Measurements from ENCODE around the gene SRL. TPM values are rescaled to one million over a fixed set of nuclear protein-coding genes. Genes with fewer than 3 reads are reported as not detected.

Gene SRL
- total and polyA plus RNA-seq, 2 donors from 2014 or later: 2.6 to 3.3 TPM

DNA sequence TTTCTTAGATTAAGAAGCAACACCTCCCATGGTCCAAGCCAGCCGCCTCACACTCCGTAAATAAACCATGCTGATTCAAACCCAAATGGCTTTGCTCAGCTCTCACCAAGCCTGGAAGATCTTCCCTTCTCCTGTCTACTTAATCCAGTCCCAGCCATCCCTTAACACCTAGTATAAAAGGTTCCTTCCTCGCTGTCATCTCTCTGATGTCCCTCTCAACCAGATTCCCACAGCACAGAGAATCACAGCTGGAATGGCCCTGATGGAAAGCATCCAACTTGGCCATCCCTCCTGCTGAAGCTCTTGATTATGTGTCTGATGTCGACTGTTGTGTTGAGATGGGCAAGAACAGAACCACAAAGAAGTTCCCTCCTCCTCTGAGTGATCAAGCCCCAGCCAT, 75.1 kb downstream of the SRL start:
- Histone ChIP-seq H3K4me1 (ENCODE audit: control insufficient read depth in 2 of 3, insufficient read depth in 2 of 3, low read depth in 1 of 3, low read length in 3 of 3) (no peaks in the 10 kb centered on the region), H3K4me3 (ENCODE audit: low read length in 3 of 3) (no peak overlapping the region), H3K27me3 (ENCODE audit: control insufficient read depth, insufficient read depth, low read length) (no peaks in the 10 kb centered on the region), H3K36me3 (ENCODE audit: control insufficient read depth in 2 of 3, insufficient read depth in 3 of 3, low read length in 3 of 3) (no peaks in the 10 kb centered on the region), H3K9ac (ENCODE audit: low read length in 3 of 3) (no peak overlapping the region), H3K27ac (ENCODE audit: low read depth in 2 of 2, low read length in 2 of 2) (no peak overlapping the region), H3K9me3 (ENCODE audit: control insufficient read depth in 2 of 3, insufficient read depth in 1 of 3, low read length in 3 of 3) (no peaks in the 10 kb centered on the region)
- intact Hi-C loops (cut with DNase I): no loop called here
- no peak for FAIRE-seq
- no peak for DNase-seq
- TF ChIP-seq CTCF (IDR thresholded peaks at IDR 0.05; ENCODE audit: borderline replicate concordance, extremely low read depth, insufficient read depth): no peak

DNA sequence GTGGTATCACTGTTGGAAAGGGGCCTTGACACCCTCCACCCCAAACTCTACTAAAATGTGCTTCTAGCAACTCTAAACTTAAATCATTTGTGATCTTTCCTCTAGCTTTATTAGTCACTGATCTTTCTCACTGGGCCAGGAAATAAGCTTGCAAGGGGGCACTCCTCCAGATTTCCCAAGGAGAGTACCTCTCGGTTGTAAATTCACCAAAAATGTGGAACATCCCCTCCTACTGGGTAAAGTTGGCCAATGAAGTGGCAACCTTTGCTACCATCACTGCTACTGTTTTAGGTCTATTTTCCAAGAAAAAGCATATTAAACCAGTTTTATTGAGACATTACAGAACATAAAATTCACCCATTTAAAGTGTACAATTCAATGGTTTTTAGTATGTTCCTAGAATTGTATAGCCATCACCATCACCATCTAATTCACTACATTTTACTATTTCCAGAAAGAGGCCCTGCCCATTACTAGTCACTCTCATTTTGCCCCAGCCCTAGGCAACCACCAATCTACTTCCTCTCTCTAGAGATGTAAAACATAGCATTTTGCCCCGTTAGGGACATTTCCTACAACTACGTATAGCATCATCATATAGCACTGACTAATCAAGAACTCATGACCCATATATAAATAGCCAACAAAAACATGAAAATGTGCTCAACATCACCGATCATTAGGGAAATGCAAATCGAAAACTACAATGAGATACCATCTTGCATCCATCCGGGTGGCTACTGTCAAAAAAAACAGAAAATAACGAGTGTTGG, 81.0 kb downstream of the SRL start:
- H3K27ac ChIP-seq (ENCODE audit: low read depth in 2 of 2, low read length in 2 of 2): no peak overlapping the region
- no peak for TF ChIP-seq CTCF (IDR thresholded peaks at IDR 0.05; ENCODE audit: borderline replicate concordance, extremely low read depth, insufficient read depth)
- H3K36me3 ChIP-seq (ENCODE audit: control insufficient read depth in 2 of 3, insufficient read depth in 3 of 3, low read length in 3 of 3): no peaks in the 10 kb centered on the region
- intact Hi-C loops (cut with DNase I): no loop called here
- H3K9ac ChIP-seq (ENCODE audit: low read length in 3 of 3): no peak overlapping the region
- DNase-seq (no peak), FAIRE-seq (no peak)
- no peaks in the 10 kb centered on the region for H3K27me3 ChIP-seq (ENCODE audit: control insufficient read depth, insufficient read depth, low read length)
- no peak overlapping the region for H3K4me3 ChIP-seq (ENCODE audit: low read length in 3 of 3)
- H3K9me3 ChIP-seq (ENCODE audit: control insufficient read depth in 2 of 3, insufficient read depth in 1 of 3, low read length in 3 of 3): no peaks in the 10 kb centered on the region
- H3K4me1 ChIP-seq (ENCODE audit: control insufficient read depth in 2 of 3, insufficient read depth in 2 of 3, low read depth in 1 of 3, low read length in 3 of 3): no peaks in the 10 kb centered on the region

- intact Hi-C loops (cut with DNase I): no loop called here
- H3K9ac ChIP-seq (ENCODE audit: low read length in 3 of 3): no peak overlapping the region
- H3K4me1 ChIP-seq (ENCODE audit: control insufficient read depth in 2 of 3, insufficient read depth in 2 of 3, low read depth in 1 of 3, low read length in 3 of 3): no peaks in the 10 kb centered on the region
- no peak overlapping the region for H3K27ac ChIP-seq (ENCODE audit: low read depth in 2 of 2, low read length in 2 of 2)
- no peak overlapping the region for H3K4me3 ChIP-seq (ENCODE audit: low read length in 3 of 3)
- no peak for DNase-seq
- H3K36me3 ChIP-seq (ENCODE audit: control insufficient read depth in 2 of 3, insufficient read depth in 3 of 3, low read length in 3 of 3): no peaks in the 10 kb centered on the region
- no peak for TF ChIP-seq CTCF (IDR thresholded peaks at IDR 0.05; ENCODE audit: borderline replicate concordance, extremely low read depth, insufficient read depth)
- no peaks in the 10 kb centered on the region for H3K27me3 ChIP-seq (ENCODE audit: control insufficient read depth, insufficient read depth, low read length)
- no peaks in the 10 kb centered on the region for H3K9me3 ChIP-seq (ENCODE audit: control insufficient read depth in 2 of 3, insufficient read depth in 1 of 3, low read length in 3 of 3)
- FAIRE-seq: no peak
Measured at GRCh38 chr16:4159726-4160125, 82.2 kb downstream of the SRL start.
